Bronchial epithelial cell (primary cell): ENCODE results near the gene CALY. TPM values are rescaled to one million over a fixed set of nuclear protein-coding genes. Genes with fewer than 3 reads are reported as not detected.

Experiments
- DNase-seq: peaks from one replicate; pipeline ENCODE4 v3.0.0-alpha.2; 2010; ENCODE audit warnings: low read depth
- FAIRE-seq: peaks from 2 replicates; lab custom pipeline; 2011; peaks lifted over from hg19 to GRCh38; lab: Jason Lieb, UNC
- H3K27me3 ChIP-seq: 2 replicates; pipeline ENCODE4 v1.5.1; 2011; ENCODE audit warnings: low read length; ENCODE audit not compliant: control insufficient read depth, insufficient read depth
- H3K36me3 ChIP-seq: 2 replicates; pipeline ENCODE4 v1.5.1; 2011; ENCODE audit warnings: low read length; ENCODE audit not compliant: control insufficient read depth, insufficient read depth
- H3K4me3 ChIP-seq: 2 replicates; pipeline ENCODE4 v1.5.1; 2011; ENCODE audit warnings: mild to moderate bottlenecking, low read depth, low read length, control low read depth
- total RNA-seq: library from RNA; depleted of rRNA; stranded (reverse); fragments of >200 nt; gene quantifications from 2 replicates; pipeline ENCODE4 v1.2.1, GENCODE V29; 2014
- TF ChIP-seq, protein P1 (sequence below): IDR thresholded peaks from 2 replicates; pipeline ENCODE4 v1.5.1; 2011; ENCODE audit warnings: mild to moderate bottlenecking, moderate library complexity, low read length, control low read depth, inconsistent platforms; ENCODE audit not compliant: insufficient read depth, severe bottlenecking

Gene CALY
- total RNA-seq, 1 donor from 2014 or later, result not detected

- Histone ChIP-seq H3K36me3 (peaks cover 29% of the 10 kb centered on the region), H3K4me3 (no peak overlapping the region), H3K27me3 (no peaks in the 10 kb centered on the region)
- no peak for FAIRE-seq
- no peak for DNase-seq
- TF ChIP-seq, protein P1, sequence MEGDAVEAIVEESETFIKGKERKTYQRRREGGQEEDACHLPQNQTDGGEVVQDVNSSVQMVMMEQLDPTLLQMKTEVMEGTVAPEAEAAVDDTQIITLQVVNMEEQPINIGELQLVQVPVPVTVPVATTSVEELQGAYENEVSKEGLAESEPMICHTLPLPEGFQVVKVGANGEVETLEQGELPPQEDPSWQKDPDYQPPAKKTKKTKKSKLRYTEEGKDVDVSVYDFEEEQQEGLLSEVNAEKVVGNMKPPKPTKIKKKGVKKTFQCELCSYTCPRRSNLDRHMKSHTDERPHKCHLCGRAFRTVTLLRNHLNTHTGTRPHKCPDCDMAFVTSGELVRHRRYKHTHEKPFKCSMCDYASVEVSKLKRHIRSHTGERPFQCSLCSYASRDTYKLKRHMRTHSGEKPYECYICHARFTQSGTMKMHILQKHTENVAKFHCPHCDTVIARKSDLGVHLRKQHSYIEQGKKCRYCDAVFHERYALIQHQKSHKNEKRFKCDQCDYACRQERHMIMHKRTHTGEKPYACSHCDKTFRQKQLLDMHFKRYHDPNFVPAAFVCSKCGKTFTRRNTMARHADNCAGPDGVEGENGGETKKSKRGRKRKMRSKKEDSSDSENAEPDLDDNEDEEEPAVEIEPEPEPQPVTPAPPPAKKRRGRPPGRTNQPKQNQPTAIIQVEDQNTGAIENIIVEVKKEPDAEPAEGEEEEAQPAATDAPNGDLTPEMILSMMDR, result no peak
Measured at GRCh38 chr10:133297504-133297903, 39.2 kb downstream of the CALY start.

DNA sequence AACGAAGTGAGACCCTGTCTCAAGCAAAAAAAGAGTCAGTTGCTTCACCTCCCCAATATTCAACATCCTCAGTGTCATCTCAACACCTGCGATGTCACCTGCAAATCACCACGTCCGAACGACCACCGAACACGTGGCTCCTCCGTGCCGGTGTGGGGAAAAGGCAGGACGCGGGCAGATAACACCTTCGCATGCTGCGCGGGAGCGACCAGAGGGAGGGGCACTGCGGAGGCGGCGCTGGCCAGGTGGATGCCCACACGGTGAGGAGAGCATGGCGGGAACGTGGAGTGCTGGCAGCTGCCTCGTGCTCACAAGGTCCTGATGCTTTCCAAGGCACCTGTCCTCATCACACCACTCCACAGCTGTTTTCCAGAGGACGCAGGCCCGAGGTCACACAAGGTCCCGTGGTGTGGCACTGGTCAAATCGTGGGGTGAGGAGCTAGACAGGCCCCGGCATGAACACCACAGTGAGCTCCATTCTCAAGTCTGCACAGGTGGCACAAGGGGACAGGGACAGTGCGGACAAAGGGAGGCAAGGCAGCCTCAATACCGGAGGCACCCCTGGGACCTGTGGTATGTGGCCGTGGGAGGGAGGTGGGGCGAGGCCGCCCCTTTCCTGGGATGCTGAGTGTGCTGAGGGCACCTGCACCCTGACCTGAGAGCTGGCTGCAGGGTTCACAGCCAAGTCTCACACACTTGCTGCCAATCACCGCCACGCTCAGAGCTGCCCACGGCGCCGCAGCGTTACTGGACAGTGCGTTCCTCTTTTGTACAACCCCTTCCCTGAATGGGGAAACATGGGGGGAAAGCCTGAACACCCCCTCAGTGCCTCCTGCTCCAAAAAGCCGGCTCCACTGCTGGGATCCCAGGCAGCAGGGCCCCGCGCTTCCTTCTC, 41.0 kb downstream of the CALY start:
- DNase-seq (no peak), FAIRE-seq (no peak)
- TF ChIP-seq, protein P1, result no peak
- Histone ChIP-seq H3K4me3 (no peak overlapping the region), H3K27me3 (no peaks in the 10 kb centered on the region), H3K36me3 (peaks cover 29% of the 10 kb centered on the region)

GRCh38 chr10:133294189-133294588, 42.5 kb downstream of the CALY start:
- H3K27me3 ChIP-seq, result no peaks in the 10 kb centered on the region
- DNase-seq (no peak), FAIRE-seq (no peak)
- TF ChIP-seq, protein P1, result no peak
- H3K4me3 ChIP-seq, result no peak overlapping the region
- H3K36me3 ChIP-seq, result peaks cover 32% of the 10 kb centered on the region

DNA sequence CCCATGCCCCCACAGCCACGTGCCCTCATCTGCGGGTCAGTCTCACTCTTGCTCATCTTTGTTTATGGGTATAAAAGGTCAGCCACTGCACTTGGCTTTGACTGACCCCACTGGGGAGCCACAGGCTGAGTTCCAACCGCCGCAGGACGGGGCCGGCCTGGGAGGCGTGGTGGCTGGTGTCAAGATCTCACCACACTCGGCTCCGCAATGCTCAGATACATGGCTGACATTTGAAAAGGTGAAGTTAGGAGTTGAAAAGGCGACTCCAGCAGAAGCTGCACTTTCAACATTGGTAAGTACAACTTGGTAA, 42.9 kb downstream of the CALY start:
- TF ChIP-seq, protein P1, result no peak
- no peak overlapping the region for H3K4me3 ChIP-seq
- FAIRE-seq (no peak), DNase-seq (no peak)
- peaks cover 31% of the 10 kb centered on the region for H3K36me3 ChIP-seq
- H3K27me3 ChIP-seq, result no peaks in the 10 kb centered on the region

DNA sequence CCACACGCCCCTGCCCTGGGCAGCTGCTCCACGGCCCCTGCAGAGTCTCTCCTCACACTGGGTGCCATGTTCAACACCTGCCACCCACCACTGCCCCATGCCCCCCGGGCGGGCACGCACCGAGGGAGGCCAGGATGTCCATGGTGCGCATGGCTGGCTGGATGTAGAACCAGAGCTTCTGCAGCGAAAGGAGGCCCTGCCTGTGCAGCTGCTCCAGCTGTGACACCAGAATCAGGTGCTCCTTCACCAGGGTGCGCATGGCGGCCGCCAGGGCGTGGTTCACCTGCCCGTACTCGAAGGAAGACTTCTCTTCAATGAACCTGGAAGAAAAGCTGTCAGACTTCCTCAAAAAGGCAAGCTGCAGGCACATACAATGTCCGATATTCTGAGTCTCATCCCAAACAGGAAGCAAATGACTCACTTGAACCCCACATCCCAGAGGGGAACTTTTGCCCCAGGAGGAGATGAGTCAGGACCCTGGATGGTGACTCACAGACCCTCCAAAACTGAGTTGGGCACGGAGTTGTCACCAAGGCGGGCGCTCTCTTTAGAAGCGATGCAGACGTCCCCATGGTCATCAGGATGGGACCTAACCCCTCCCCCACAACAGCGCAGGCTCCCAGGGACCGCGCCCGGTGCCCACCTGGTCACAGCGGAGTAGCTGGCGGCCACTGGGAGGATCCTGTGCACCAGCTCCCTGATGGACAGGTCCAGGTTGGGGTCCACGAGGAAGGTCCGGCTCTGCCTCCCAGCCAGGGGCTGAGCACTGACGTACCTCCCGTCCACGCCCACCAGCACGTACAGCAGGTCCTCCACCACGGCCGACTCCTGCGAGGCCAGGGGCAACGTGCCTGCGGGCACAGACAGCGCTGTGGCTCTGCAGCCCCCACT, 43.5 kb downstream of the CALY start:
- Histone ChIP-seq H3K4me3 (no peak overlapping the region), H3K36me3 (peaks cover 30% of the 10 kb centered on the region), H3K27me3 (no peaks in the 10 kb centered on the region)
- FAIRE-seq (no peak), DNase-seq (peak; percentile 90)
- TF ChIP-seq, protein P1, result no peak
